BE2C (cell line): ENCODE results near the gene FXYD6.
"Not testable (repeated sequence)": the region's sequence is repeated elsewhere in the genome, so short reads cannot be mapped to it uniquely, and the experiment has no call there.

ENCODE experiments used
- DNase-seq: peaks from one replicate; pipeline ENCODE4 v3.0.0-alpha.2; 2020
- H3K27me3 ChIP-seq: fragments of 250-450 bp; sonication (Bioruptor Pico); 2 replicates; pipeline ENCODE4 v1.5.1; 2020; ENCODE audit warnings: mild to moderate bottlenecking
- H3K36me3 ChIP-seq: fragments of 250-450 bp; sonication (Bioruptor Pico); 2 replicates; pipeline ENCODE4 v1.5.1; 2020; ENCODE audit warnings: mild to moderate bottlenecking
- H3K4me1 ChIP-seq: fragments of 250-450 bp; sonication (Bioruptor Pico); 2 replicates; pipeline ENCODE4 v1.5.1; 2020
- H3K4me3 ChIP-seq: 2 replicates; pipeline ENCODE4 v1.5.1; 2011; ENCODE audit warnings: low read depth, low read length
- H3K9me3 ChIP-seq: fragments of 250-450 bp; sonication (Bioruptor Pico); 2 replicates; pipeline ENCODE4 v1.5.1; 2020
- TF ChIP-seq, protein P1 (sequence below): IDR thresholded peaks from 2 replicates; pipeline ENCODE4 v1.5.1; 2012; ENCODE audit warnings: mild to moderate bottlenecking, low read depth, low read length

FXYD6 gene

GRCh38 chr11:117866526-117866925 lies 9.9 kb downstream of the FXYD6 start:
- no peak for DNase-seq
- H3K27me3 ChIP-seq, result no peaks in the 10 kb centered on the region
- peaks cover 19% of the 10 kb centered on the region for H3K36me3 ChIP-seq
- no peaks in the 10 kb centered on the region for H3K9me3 ChIP-seq
- TF ChIP-seq, protein P1, sequence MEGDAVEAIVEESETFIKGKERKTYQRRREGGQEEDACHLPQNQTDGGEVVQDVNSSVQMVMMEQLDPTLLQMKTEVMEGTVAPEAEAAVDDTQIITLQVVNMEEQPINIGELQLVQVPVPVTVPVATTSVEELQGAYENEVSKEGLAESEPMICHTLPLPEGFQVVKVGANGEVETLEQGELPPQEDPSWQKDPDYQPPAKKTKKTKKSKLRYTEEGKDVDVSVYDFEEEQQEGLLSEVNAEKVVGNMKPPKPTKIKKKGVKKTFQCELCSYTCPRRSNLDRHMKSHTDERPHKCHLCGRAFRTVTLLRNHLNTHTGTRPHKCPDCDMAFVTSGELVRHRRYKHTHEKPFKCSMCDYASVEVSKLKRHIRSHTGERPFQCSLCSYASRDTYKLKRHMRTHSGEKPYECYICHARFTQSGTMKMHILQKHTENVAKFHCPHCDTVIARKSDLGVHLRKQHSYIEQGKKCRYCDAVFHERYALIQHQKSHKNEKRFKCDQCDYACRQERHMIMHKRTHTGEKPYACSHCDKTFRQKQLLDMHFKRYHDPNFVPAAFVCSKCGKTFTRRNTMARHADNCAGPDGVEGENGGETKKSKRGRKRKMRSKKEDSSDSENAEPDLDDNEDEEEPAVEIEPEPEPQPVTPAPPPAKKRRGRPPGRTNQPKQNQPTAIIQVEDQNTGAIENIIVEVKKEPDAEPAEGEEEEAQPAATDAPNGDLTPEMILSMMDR, result no peak
- H3K4me3 ChIP-seq, result no peak overlapping the region
- peaks cover 44% of the 10 kb centered on the region for H3K4me1 ChIP-seq

DNA sequence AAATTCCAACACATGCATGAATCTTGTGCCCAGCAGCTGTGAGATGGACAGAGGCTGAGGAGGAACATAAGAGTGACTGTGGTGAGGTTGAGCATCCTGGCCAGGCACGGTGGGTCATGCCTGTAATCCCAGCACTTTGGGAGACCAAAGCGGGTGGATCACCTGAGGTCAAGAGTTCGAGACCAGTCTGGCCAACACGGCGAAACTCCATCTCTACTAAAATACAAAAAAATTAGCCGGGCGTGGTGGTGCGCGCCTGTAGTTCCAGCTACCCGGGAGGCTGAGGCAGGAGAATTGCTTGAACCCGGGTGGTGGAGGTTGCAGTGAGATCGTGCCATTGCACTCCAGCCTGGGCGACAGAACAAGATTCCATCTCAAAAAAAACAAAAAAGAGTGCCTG lies 10.9 kb downstream of the FXYD6 start:
- not testable (repeated sequence) for H3K4me3 ChIP-seq, H3K27me3 ChIP-seq, H3K9me3 ChIP-seq, DNase-seq
- peaks cover 44% of the 10 kb centered on the region for H3K4me1 ChIP-seq
- H3K36me3 ChIP-seq, result peaks cover 19% of the 10 kb centered on the region

DNA sequence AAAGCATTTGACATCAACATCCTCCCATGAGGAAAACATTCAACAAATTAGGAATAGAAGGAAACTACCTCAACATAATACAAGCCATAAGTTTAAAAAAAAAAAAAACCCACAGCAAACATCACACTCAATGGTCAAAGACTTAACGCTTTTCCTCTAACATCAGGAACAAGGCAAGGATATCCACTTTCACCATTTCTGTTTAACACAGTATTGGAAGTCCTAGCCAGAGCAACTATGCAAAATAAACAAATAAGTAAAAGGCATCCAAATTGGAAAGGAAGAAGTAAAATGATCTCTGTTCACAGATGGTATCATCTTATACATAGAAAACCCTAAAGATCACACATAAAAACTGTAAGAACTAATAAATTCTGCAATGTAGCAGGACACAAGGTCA lies 13.1 kb downstream of the FXYD6 start:
- Histone ChIP-seq H3K27me3 (no peaks in the 10 kb centered on the region), H3K9me3 (no peaks in the 10 kb centered on the region), H3K36me3 (peaks cover 26% of the 10 kb centered on the region), H3K4me1 (peaks cover 26% of the 10 kb centered on the region), H3K4me3 (no peak overlapping the region)
- no peak for DNase-seq
- TF ChIP-seq, protein P1, result no peak

GRCh38 chr11:117862753-117863152 lies 13.7 kb downstream of the FXYD6 start:
- H3K36me3 ChIP-seq, result peaks cover 20% of the 10 kb centered on the region
- H3K27me3 ChIP-seq, result no peaks in the 10 kb centered on the region
- DNase-seq, result no peak
- peaks cover 20% of the 10 kb centered on the region for H3K4me1 ChIP-seq
- TF ChIP-seq, protein P1, result no peak
- H3K9me3 ChIP-seq, result no peaks in the 10 kb centered on the region
- H3K4me3 ChIP-seq, result no peak overlapping the region

- DNase-seq, result no peak
- Histone ChIP-seq H3K36me3 (peaks cover 19% of the 10 kb centered on the region), H3K4me3 (no peak overlapping the region), H3K4me1 (peaks cover 20% of the 10 kb centered on the region), H3K27me3 (no peaks in the 10 kb centered on the region), H3K9me3 (no peaks in the 10 kb centered on the region)
- TF ChIP-seq, protein P1, result no peak
Measured at GRCh38 chr11:117862019-117862725, 14.3 kb downstream of the FXYD6 start.

GRCh38 chr11:117861151-117862018 lies 15.1 kb downstream of the FXYD6 start:
- Histone ChIP-seq H3K4me3 (no peak overlapping the region), H3K36me3 (peaks cover 19% of the 10 kb centered on the region), H3K27me3 (no peaks in the 10 kb centered on the region), H3K9me3 (no peaks in the 10 kb centered on the region), H3K4me1 (peaks cover 20% of the 10 kb centered on the region)
- DNase-seq, result peak; percentile 90
- TF ChIP-seq, protein P1, result no peak
